HCT116 (cell line): ENCODE results near the gene ARSK. TPM values are rescaled to one million over a fixed set of nuclear protein-coding genes. Genes with fewer than 3 reads are reported as not detected.

Source experiments
- ATAC-seq: fragments of 200-7000 bp; cut with Tn5 transposase; 2 replicates; pipeline ENCODE4 v1.9.1; 2020; ENCODE audit warnings: mild to moderate bottlenecking, moderate library complexity
- BruUV-seq: library from RNA; stranded (reverse); fragments of 400-500 nt; replicated peaks from 2 replicates; lab custom pipeline; 2021; lab: Mats Ljungman, UMichigan
- CTCF ChIA-PET: fragments of 300-600 bp; sonication (Branson Sonifier 250); formaldehyde crosslinking; loops from one replicate; lab custom pipeline; 2021; ENCODE audit warnings: antibody characterized with exemption; lab: Charles Lee
- POLR2A ChIA-PET: fragments of 300-600, 350-600 bp; sonication (Branson Sonifier 250); formaldehyde crosslinking; loops from one replicate; lab custom pipeline; 2021; ENCODE audit warnings: antibody characterized with exemption; lab: Charles Lee
- RAD21 ChIA-PET, 2 experiments: fragments of 300-600 bp; sonication (Branson Sonifier 250); formaldehyde crosslinking; loops; one replicate each; lab custom pipeline; 2023; ENCODE audit warnings: low total read pairs in 2 of 2; ENCODE audit not compliant: uncharacterized antibody in 2 of 2, unreplicated experiment in 2 of 2, low non-redundant PET in 1 of 2; lab: Charles Lee
- DNase-seq: peaks from one replicate; pipeline ENCODE4 v3.0.0-alpha.2; 2010; ENCODE audit warnings: low read depth, low spot score
- H2AFZ ChIP-seq: fragments of 200-600 bp; shearing (Covaris generic), sonication (generic); 2 replicates; pipeline ENCODE4 v1.6.1; 2017; ENCODE audit warnings: low read depth, mixed run types, mixed read lengths, antibody characterized with exemption, low read length; ENCODE audit not compliant: poor library complexity, severe bottlenecking
- H3K27ac ChIP-seq: 2 replicates; pipeline ENCODE4 v1.5.1; 2012; ENCODE audit warnings: low read depth, low read length
- H3K27me3 ChIP-seq: fragments of 200-600 bp; sonication (generic); 2 replicates; pipeline ENCODE4 v1.6.1; 2016; ENCODE audit warnings: mixed run types, low read length, mixed read lengths; ENCODE audit not compliant: insufficient read depth
- H3K36me3 ChIP-seq, 2 experiments: fragments of 200-500 bp in 1 of 2; fragments of 200-600 bp in 1 of 2; sonication (Bioruptor generic) in 1 of 2; sonication (generic) in 1 of 2; 2 replicates each; pipeline versions ENCODE4 v1.5.1 to v1.6.1; 2014 to 2016; ENCODE audit warnings: low read length in 2 of 2, inconsistent platforms in 1 of 2, mixed read lengths in 1 of 2, mixed run types in 1 of 2; ENCODE audit not compliant: insufficient read depth in 2 of 2, control insufficient read depth in 1 of 2
- H3K4me1 ChIP-seq, 2 experiments: fragments of 200-600 bp in 1 of 2; sonication (generic) in 1 of 2; 2 replicates each; pipeline versions ENCODE4 v1.5.1 to v1.6.1; 2012 to 2017; ENCODE audit warnings: low read length in 2 of 2, inconsistent platforms in 1 of 2, mild to moderate bottlenecking in 1 of 2, mixed read lengths in 1 of 2, mixed run types in 1 of 2, moderate library complexity in 1 of 2; ENCODE audit not compliant: insufficient read depth in 2 of 2, control insufficient read depth in 1 of 2
- H3K4me2 ChIP-seq: fragments of 200-600 bp; sonication (generic); 2 replicates; pipeline ENCODE4 v1.6.1; 2017; ENCODE audit warnings: mixed run types, low read length, mixed read lengths
- H3K4me3 ChIP-seq, 2 experiments: fragments of 200-600 bp in 1 of 2; sonication (generic) in 1 of 2; replicated peaks in 1 of 2; 2 replicates each; pipeline ENCODE4 v1.5.1; 2011 to 2016; ENCODE audit warnings: low read length in 2 of 2, control low read depth in 1 of 2, low read depth in 1 of 2, mild to moderate bottlenecking in 1 of 2, mixed read lengths in 1 of 2, mixed run types in 1 of 2
- H3K79me2 ChIP-seq: fragments of 200-600 bp; sonication (generic); 2 replicates; pipeline ENCODE4 v1.6.1; 2017; ENCODE audit warnings: mild to moderate bottlenecking, mixed run types, low read length, moderate library complexity, mixed read lengths; ENCODE audit not compliant: insufficient read depth
- H3K9ac ChIP-seq: fragments of 200-600 bp; sonication (generic); 2 replicates; pipeline ENCODE4 v1.6.1; 2016; ENCODE audit warnings: low read length, mixed read lengths
- H3K9me2 ChIP-seq: fragments of 200-600 bp; sonication (generic), shearing (Covaris generic); 2 replicates; pipeline ENCODE4 v1.6.1; 2017; ENCODE audit warnings: mixed run types, mild to moderate bottlenecking, moderate library complexity; ENCODE audit not compliant: insufficient read depth
- H3K9me3 ChIP-seq, 2 experiments: fragments of 200-500 bp in 1 of 2; fragments of 200-600 bp in 1 of 2; sonication (Bioruptor generic) in 1 of 2; sonication (generic) in 1 of 2; 2 replicates each; pipeline ENCODE4 v1.6.1; 2014 to 2017; ENCODE audit warnings: low read length in 2 of 2, mixed read lengths in 2 of 2, inconsistent platforms in 1 of 2, low read depth in 1 of 2, mild to moderate bottlenecking in 1 of 2, mixed run types in 1 of 2, moderate library complexity in 1 of 2; ENCODE audit not compliant: control insufficient read depth in 1 of 2, insufficient read depth in 1 of 2
- H4K20me1 ChIP-seq: fragments of 200-600 bp; sonication (generic), shearing (Covaris generic); 2 replicates; pipeline ENCODE4 v1.6.1; 2017; ENCODE audit warnings: mixed run types, mild to moderate bottlenecking, moderate library complexity; ENCODE audit not compliant: insufficient read depth
- ATF3 ChIP-seq: IDR thresholded peaks from 2 replicates; pipeline ENCODE4 v1.6.1; 2012
- CEBPB ChIP-seq: IDR thresholded peaks from 2 replicates; pipeline ENCODE4 v1.6.1; 2012; ENCODE audit warnings: low read depth
- CTCF ChIP-seq, 3 experiments: fragments of 200-600 bp in 1 of 3; sonication (generic) in 1 of 3; IDR thresholded peaks in 2 of 3; conservative IDR thresholded peaks in 1 of 3; 2 replicates each; pipeline ENCODE4 v1.5.1; 2012 to 2017; ENCODE audit warnings: low read depth in 2 of 3, low read length in 2 of 3, antibody characterized with exemption in 1 of 3, borderline replicate concordance in 1 of 3, control low read depth in 1 of 3, mild to moderate bottlenecking in 1 of 3, mixed read lengths in 1 of 3, mixed run types in 1 of 3, moderate library complexity in 1 of 3; ENCODE audit not compliant: insufficient read depth in 1 of 3
- EGR1 ChIP-seq: IDR thresholded peaks from 2 replicates; pipeline ENCODE4 v1.6.1; 2012; ENCODE audit warnings: low read depth
- ELF1 ChIP-seq: IDR thresholded peaks from 2 replicates; pipeline ENCODE4 v1.6.1; 2012; ENCODE audit warnings: low read depth, borderline replicate concordance
- FOSL1 ChIP-seq: IDR thresholded peaks from 2 replicates; pipeline ENCODE4 v1.6.1; 2012; ENCODE audit warnings: low read depth
- POLR2AphosphoS5 ChIP-seq: IDR thresholded peaks from 2 replicates; pipeline ENCODE4 v1.6.1; 2011; ENCODE audit warnings: mild to moderate bottlenecking, low read depth, low read length, moderate library complexity
- TCF7L2 ChIP-seq: IDR thresholded peaks from 2 replicates; pipeline ENCODE4 v1.7.0; 2011; ENCODE audit warnings: borderline replicate concordance, inconsistent platforms; ENCODE audit not compliant: insufficient read depth, insufficient read length; ENCODE audit errors: extremely low read depth
- ZNF274 ChIP-seq: fragments of 200-500 bp; sonication (Bioruptor generic); IDR thresholded peaks from 2 replicates; pipeline ENCODE4 v1.6.1; 2014; ENCODE audit warnings: mild to moderate bottlenecking, low read depth, low read length, inconsistent platforms
- intact Hi-C: fragments of 100-400 bp; cut with micrococcal nuclease; formaldehyde crosslinking; loops from 2 replicates; pipeline ENCODE4 v1.10.0; 2022
- total RNA-seq: library from RNA; stranded (reverse); gene quantifications from one replicate; pipeline ENCODE4 v1.2.1, GENCODE V29; 2021; ENCODE audit not compliant: unreplicated experiment
- TF ChIP-seq, protein P1 (sequence below): IDR thresholded peaks from 2 replicates; pipeline ENCODE4 v1.6.1; 2012
- TF ChIP-seq, protein P2 (sequence below): IDR thresholded peaks from 2 replicates; pipeline ENCODE4 v1.6.1; 2011; ENCODE audit warnings: mild to moderate bottlenecking, low read length, moderate library complexity; ENCODE audit not compliant: insufficient replicate concordance; ENCODE audit errors: extremely low read depth

ARSK gene
- total RNA-seq, 1 experiment from 2014 or later: 4.6 TPM

DNA sequence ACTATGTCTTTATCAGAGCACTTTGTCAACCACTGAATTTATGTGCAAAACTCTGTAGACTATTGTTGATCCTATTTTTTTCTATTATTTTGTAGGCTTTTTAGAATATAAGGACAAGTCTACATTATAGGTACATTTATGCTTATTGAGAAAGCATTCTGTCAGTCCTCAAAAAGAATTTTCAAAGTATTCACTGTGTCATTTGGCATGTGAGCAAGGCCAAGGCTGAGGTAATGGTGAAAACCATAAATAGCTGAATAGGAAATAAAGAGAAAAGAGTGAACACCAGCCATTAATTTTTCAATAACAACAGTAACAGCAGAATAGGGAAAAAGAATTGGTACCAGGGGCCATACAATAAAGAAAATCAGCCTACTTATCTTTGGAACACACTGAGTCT, 21.1 kb upstream of the ARSK start:
- no peaks in the 10 kb centered on the region for H3K4me1 ChIP-seq
- H3K9ac ChIP-seq: no peak overlapping the region
- BruUV-seq: no TSS peak
- no peak overlapping the region for H2AFZ ChIP-seq
- ATAC-seq (no peak), DNase-seq (no peak)
- no peaks in the 10 kb centered on the region for H3K9me2 ChIP-seq
- no peaks in the 10 kb centered on the region for H4K20me1 ChIP-seq
- intact Hi-C loops: no loop called here
- POLR2A ChIA-PET: no interaction called here
- H3K4me3 ChIP-seq: no peak overlapping the region
- no peak overlapping the region for H3K4me2 ChIP-seq
- no peaks in the 10 kb centered on the region for H3K9me3 ChIP-seq
- CTCF ChIA-PET: no interaction called here
- no peak for TF ChIP-seq TCF7L2
- no peak for TF ChIP-seq ZNF274
- no peak for TF ChIP-seq ELF1
- no peak for TF ChIP-seq POLR2AphosphoS5
- no peak for TF ChIP-seq CEBPB
- TF ChIP-seq, protein P1, sequence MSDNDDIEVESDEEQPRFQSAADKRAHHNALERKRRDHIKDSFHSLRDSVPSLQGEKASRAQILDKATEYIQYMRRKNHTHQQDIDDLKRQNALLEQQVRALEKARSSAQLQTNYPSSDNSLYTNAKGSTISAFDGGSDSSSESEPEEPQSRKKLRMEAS: no peak
- TF ChIP-seq, protein P2, sequence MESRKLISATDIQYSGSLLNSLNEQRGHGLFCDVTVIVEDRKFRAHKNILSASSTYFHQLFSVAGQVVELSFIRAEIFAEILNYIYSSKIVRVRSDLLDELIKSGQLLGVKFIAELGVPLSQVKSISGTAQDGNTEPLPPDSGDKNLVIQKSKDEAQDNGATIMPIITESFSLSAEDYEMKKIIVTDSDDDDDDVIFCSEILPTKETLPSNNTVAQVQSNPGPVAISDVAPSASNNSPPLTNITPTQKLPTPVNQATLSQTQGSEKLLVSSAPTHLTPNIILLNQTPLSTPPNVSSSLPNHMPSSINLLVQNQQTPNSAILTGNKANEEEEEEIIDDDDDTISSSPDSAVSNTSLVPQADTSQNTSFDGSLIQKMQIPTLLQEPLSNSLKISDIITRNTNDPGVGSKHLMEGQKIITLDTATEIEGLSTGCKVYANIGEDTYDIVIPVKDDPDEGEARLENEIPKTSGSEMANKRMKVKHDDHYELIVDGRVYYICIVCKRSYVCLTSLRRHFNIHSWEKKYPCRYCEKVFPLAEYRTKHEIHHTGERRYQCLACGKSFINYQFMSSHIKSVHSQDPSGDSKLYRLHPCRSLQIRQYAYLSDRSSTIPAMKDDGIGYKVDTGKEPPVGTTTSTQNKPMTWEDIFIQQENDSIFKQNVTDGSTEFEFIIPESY: no peak
- TF ChIP-seq FOSL1: no peak
- TF ChIP-seq ATF3: no peak
- TF ChIP-seq EGR1: no peak
- TF ChIP-seq CTCF (IDR thresholded peaks at IDR 0.05 in 2 of 3, conservative IDR thresholded peaks at IDR 0.05 in 1 of 3; ENCODE audit: borderline replicate concordance in 1 of 3, insufficient read depth in 1 of 3, low read depth in 2 of 3, low read length in 2 of 3): no peak
- no peak overlapping the region for H3K27ac ChIP-seq
- no peaks in the 10 kb centered on the region for H3K27me3 ChIP-seq
- peaks cover 4% of the 10 kb centered on the region; the same call in 1 of the 2 replicates for H3K79me2 ChIP-seq
- RAD21 ChIA-PET: no interaction called here
- peaks cover 6 to 9% of the 10 kb centered on the region in 2 experiments; a peak in 2 of 4 replicates for H3K36me3 ChIP-seq
